ENCODE data around the gene ACTR3C. TPM values are rescaled to one million over a fixed set of nuclear protein-coding genes. Genes with fewer than 3 reads are reported as not detected.
"Not testable (repeated sequence)": the region's sequence is repeated elsewhere in the genome, so short reads cannot be mapped to it uniquely, and the experiment has no call there.

Gene ACTR3C
- total RNA-seq, 1 donor from 2014 or later: 5.3 TPM

GRCh38 chr7:150222083-150222972 lies 101.0 kb downstream of the ACTR3C start:
- DNase-seq (ENCODE audit: low spot score in 2 of 2); FAIRE-seq: not testable (repeated sequence)

- DNase-seq (ENCODE audit: low spot score in 2 of 2); FAIRE-seq: not testable (repeated sequence)
Measured at GRCh38 chr7:150220673-150221181, 102.6 kb downstream of the ACTR3C start.

- not testable (repeated sequence) for DNase-seq (ENCODE audit: low spot score in 2 of 2); FAIRE-seq
Measured at GRCh38 chr7:150219941-150220658, 103.2 kb downstream of the ACTR3C start.

GRCh38 chr7:150206848-150207247 lies 116.5 kb downstream of the ACTR3C start:
- not testable (repeated sequence) for FAIRE-seq; DNase-seq (ENCODE audit: low spot score in 2 of 2)

- DNase-seq (ENCODE audit: low spot score in 2 of 2): not testable (repeated sequence)
Measured at GRCh38 chr7:150205866-150206265, 117.5 kb downstream of the ACTR3C start.

GRCh38 chr7:150204577-150204976 lies 118.8 kb downstream of the ACTR3C start:
- DNase-seq (ENCODE audit: low spot score in 2 of 2); FAIRE-seq: not testable (repeated sequence)

More at GRCh38 chr7:150205866-150206265, 117.5 kb downstream of the ACTR3C start:
- not testable (repeated sequence) for FAIRE-seq

GRCh38 chr7:150202894-150203293 lies 120.5 kb downstream of the ACTR3C start:
- not testable (repeated sequence) for FAIRE-seq

More at GRCh38 chr7:150202894-150203293, 120.5 kb downstream of the ACTR3C start:
- not testable (repeated sequence) for DNase-seq (ENCODE audit: low spot score in 2 of 2)

Other genes with a start within 250 kb of the ACTR3C start
- 13.5 TPM for gene LRRC61, start 190 bp downstream of the ACTR3C start, total RNA-seq
- 6.9 TPM for gene RARRES2, start 18.1 kb upstream of the ACTR3C start, total RNA-seq
- 29.3 TPM for gene REPIN1, start 45.3 kb upstream of the ACTR3C start, total RNA-seq
- 10.2 TPM for gene ZNF775, start 55.8 kb upstream of the ACTR3C start, total RNA-seq
- gene GIMAP8, start 127.1 kb upstream of the ACTR3C start, total RNA-seq: 1.6 TPM
- gene GIMAP7, start 191.3 kb upstream of the ACTR3C start, total RNA-seq: 2.4 TPM
- 9.0 TPM for gene GIMAP4, start 243.8 kb upstream of the ACTR3C start, total RNA-seq